Right ventricle myocardium superior (tissue), 1 donor: ENCODE results near the gene HLA-DRA. TPM values are rescaled to one million over a fixed set of nuclear protein-coding genes. Genes with fewer than 3 reads are reported as not detected.
"Not testable (repeated sequence)": the region's sequence is repeated elsewhere in the genome, so short reads cannot be mapped to it uniquely, and the experiment has no call there.

Experiments used
- ATAC-seq: fragments of 200-7000 bp; cut with Tn5 transposase; one replicate; pipeline ENCODE4 v1.9.1; 2020; ENCODE audit warnings: mild to moderate bottlenecking; ENCODE audit not compliant: poor library complexity
- DNase-seq: peaks from one replicate; pipeline ENCODE4 v3.0.0-alpha.2; 2020
- intact Hi-C: fragments of 100-400 bp; cut with DNase I; formaldehyde crosslinking; loops from one replicate; pipeline ENCODE4 v1.11.2; 2022
- total RNA-seq: library from RNA; stranded (reverse); fragmentation: NEBNext Ultra II Directional; extraction: Animal tissue kit (Norgen Biotek cat#: 25700); gene quantifications from one replicate; pipeline ENCODE4 v1.2.1, GENCODE V29; 2021
- donor health status: DM: no; HTN: yes; CAD: no; lungs with severe emphysema.

Gene HLA-DRA
- total RNA-seq, 1 donor from 2014 or later, result 82.4 TPM

GRCh38 chr6:32461493-32461892 is 21.8 kb downstream of the HLA-DRA start:
- ATAC-seq (no peak), DNase-seq (no peak)
- intact Hi-C loops, result no loop called here

GRCh38 chr6:32462609-32463008 is 22.9 kb downstream of the HLA-DRA start:
- DNase-seq (no peak), ATAC-seq (no peak)
- intact Hi-C loops, result no loop called here

DNA sequence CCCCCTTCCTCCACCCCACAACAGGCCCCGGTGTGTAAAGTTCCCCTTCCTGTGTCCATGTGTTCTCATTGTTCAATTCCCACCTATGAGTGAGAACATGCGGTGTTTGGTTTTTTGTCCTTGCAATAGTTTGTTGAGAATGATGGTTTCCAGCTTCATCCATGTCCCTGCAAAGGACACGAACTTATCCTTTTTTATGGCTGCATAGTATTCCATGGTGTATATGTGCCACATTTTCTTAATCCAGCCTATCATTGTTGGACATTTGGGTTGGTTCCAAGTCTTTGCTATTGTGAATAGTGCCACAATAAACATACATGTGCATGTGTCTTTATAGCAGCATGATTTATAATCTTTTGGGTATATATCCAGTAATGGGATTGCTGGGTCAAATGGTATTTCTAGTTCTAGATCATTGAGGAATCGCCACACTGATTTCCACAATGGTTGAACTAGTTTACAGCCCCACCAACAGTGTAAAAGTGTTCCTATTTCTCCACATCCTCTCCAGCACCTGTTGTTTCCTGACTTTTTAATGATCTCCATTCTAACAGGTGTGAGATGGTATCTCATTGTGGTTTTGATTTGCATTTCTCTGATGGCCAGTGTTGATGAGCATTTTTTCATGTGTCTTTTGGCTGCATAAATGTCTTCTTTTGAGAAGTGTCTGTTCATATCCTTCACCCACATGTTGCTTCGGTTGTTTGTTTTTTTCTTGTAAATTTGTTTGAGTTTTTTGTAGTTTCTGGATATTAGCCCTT is 28.2 kb downstream of the HLA-DRA start:
- intact Hi-C loops, DNase-seq, ATAC-seq: not testable (repeated sequence)

DNA sequence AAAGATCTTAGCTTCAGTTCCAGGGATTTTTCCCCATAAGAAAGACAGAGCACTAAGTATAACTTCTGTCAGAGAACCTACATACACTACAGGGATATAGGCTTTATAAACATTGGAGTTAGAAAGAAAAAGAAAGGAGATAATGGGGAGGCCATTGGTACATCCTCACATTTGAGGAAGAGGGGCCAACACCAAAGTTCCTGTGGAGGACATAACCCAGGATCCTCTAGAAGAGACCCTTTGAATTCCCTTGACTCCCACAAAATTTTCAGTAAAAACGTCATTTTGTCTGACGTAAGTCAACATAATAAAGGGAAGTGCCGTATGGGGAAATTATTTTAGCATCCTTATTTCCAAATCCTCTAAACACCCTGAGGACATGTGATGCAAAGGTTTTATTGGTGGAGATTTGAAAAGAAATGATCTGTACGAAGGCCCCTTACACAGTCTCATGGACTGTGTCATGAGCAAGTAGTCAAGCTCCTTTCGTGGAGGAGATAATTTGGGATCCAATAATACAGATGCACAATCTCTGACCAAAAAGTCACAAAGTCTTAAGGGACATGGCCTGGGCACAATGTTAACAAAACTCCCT is 33.2 kb downstream of the HLA-DRA start:
- ATAC-seq (no peak), DNase-seq (no peak)
- intact Hi-C loops, result no loop called here

DNA sequence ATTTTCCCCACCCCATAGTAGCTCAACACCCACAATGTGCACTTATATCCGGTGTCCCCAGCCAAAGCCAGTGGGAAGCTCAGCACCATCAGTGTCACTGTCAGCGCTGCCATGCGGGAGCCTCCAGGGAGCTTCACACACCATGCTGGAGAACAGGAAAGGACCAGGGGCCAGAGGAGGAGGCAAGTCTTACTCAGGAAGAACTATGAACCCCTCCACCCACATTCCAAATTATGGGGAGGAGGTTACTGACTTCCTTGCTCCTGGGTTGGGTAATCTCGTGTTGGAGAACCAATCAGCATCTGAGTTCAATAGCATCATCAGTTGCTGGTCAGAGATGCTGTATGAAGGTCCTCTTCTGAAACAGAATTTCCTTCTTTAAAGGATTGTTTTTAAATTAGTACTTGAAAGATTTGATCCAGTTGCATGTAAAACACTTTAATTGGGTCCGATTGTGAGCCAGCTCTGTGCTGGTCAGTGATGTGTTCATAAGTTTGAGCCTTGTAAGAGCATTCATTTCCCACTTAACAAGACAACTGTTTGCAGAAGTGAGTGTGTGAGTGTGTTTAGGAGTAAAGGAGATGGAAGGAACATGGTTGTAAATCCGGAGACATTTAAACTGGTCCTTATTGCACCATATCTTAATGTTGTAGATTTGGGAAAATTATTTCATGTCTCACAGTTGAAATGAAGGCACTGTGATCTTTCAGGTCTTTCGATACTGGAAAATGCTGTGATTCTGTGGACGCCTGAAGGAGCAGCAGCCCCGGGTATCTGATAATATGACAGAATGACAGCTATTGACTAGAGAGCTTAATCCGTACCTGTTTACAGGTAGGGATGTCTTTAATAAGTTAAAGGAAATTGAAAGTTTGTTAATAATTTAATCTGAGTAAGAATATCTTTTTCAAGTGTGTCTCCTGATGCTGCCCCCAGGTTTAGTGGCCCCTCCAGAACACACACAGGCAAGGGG is 34.0 kb downstream of the HLA-DRA start:
- intact Hi-C loops, DNase-seq: not testable (repeated sequence)
- peak; percentile 83 for ATAC-seq

DNA sequence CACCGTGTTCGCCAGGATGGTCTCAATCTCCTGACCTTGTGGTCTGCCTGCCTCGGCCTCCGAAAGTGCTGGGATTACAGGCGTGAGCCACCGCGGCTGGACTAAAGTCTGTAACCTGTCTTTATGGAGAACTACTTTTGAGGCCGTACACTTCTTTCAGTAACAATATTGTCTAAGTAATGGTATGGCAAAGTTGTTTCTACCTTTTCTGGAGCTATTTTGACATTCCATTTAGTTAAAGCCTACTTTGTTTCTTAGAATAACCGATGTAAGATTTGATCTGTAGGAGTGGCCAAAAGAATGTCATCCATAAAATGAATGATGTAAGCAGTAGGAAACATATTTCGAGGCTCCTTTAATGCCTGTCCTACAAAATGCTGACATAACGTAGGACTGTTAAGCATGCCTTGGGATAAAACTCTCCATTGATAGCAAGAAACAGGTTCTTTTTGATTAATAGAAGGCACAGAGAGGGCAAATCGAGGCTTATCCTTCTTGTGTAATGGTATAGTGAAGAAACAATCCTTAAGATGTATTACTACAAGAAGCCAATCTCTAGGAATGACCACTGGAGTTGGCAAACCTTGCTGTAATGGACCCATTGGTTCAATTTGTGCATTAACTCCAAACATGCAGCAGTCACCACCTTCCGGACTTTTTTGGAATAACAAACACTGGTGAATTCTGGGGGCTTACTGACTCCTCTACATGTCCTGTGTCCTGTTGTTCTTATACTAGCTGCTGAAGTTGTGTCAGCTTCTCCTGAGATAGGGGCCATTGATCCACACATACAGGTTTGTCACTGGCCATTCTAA is 35.9 kb downstream of the HLA-DRA start:
- ATAC-seq, result no peak
- intact Hi-C loops, result no loop called here
- no peak for DNase-seq

GRCh38 chr6:32483968-32484613 is 44.4 kb downstream of the HLA-DRA start:
- intact Hi-C loops, result loop anchor here (10.0 kb wide), 1 partner anchor 51 kb away; the partner anchor contains the start of gene HLA-DRB5
- no peak for ATAC-seq
- DNase-seq, result peak; percentile 26

GRCh38 chr6:32484614-32484998 is 44.9 kb downstream of the HLA-DRA start:
- DNase-seq (no peak), ATAC-seq (no peak)
- intact Hi-C loops, result loop anchor here (10.0 kb wide), 1 partner anchor 50 kb away; the partner anchor contains the start of gene HLA-DRB5

- DNase-seq (no peak), ATAC-seq (peak; percentile 73)
- intact Hi-C loops, result loop anchor here (10.0 kb wide), 1 partner anchor 47 kb away; the partner anchor contains the start of gene HLA-DRB5
These were observed 48.4 kb downstream of the HLA-DRA start for GRCh38 chr6:32488083-32488482.

DNA sequence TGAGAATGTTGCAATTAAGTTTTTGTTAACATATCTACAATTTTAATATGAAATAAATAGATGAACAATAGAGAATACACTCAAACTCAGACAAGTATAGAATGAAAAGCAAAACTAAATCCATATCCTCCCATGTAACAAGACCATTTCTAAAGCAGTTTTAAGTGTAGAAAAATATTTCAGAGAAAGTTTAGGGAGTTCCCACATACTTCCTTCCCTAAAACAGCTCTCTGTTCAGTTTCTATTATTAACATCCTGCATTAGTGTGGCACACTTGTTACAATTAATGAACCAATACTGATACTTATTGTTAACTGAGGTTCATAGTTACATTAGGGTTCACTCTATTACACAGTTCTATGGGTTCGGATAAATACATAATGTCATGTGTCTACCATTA is 52.0 kb downstream of the HLA-DRA start:
- ATAC-seq, result no peak
- intact Hi-C loops, result no loop called here
- DNase-seq, result no peak

- peak; percentile 27 for ATAC-seq
- intact Hi-C loops, result no loop called here
These were observed 52.7 kb downstream of the HLA-DRA start for GRCh38 chr6:32492351-32492750.

More at GRCh38 chr6:32492351-32492750, 52.7 kb downstream of the HLA-DRA start:
- DNase-seq, result no peak

Other genes with a start within 250 kb of the HLA-DRA start
- 39.1 TPM for gene PBX2, start 249.7 kb upstream of the HLA-DRA start, total RNA-seq
- 4.1 TPM for gene GPSM3, start 247.2 kb upstream of the HLA-DRA start, total RNA-seq
- gene NOTCH4, start 215.8 kb upstream of the HLA-DRA start, total RNA-seq, result 22.4 TPM
- not detected for gene TSBP1, start 68.0 kb upstream of the HLA-DRA start, total RNA-seq
- not detected for gene BTNL2, start 32.7 kb upstream of the HLA-DRA start, total RNA-seq
- gene HLA-DRB5, start 90.4 kb downstream of the HLA-DRA start, total RNA-seq, result 17.7 TPM
- 27.5 TPM for gene HLA-DRB1, start 150.0 kb downstream of the HLA-DRA start, total RNA-seq
- gene HLA-DQA1, start 197.5 kb downstream of the HLA-DRA start, total RNA-seq, result 5.5 TPM
- gene HLA-DQB1, start 226.8 kb downstream of the HLA-DRA start, total RNA-seq, result 2.9 TPM